HuH-7 (cell line): ENCODE measurements around the gene SIMC1.

Experiments
- DNase-seq: peaks from one replicate; pipeline ENCODE4 v3.0.0; 2011; ENCODE audit warnings: low spot score

The SIMC1 gene

DNA sequence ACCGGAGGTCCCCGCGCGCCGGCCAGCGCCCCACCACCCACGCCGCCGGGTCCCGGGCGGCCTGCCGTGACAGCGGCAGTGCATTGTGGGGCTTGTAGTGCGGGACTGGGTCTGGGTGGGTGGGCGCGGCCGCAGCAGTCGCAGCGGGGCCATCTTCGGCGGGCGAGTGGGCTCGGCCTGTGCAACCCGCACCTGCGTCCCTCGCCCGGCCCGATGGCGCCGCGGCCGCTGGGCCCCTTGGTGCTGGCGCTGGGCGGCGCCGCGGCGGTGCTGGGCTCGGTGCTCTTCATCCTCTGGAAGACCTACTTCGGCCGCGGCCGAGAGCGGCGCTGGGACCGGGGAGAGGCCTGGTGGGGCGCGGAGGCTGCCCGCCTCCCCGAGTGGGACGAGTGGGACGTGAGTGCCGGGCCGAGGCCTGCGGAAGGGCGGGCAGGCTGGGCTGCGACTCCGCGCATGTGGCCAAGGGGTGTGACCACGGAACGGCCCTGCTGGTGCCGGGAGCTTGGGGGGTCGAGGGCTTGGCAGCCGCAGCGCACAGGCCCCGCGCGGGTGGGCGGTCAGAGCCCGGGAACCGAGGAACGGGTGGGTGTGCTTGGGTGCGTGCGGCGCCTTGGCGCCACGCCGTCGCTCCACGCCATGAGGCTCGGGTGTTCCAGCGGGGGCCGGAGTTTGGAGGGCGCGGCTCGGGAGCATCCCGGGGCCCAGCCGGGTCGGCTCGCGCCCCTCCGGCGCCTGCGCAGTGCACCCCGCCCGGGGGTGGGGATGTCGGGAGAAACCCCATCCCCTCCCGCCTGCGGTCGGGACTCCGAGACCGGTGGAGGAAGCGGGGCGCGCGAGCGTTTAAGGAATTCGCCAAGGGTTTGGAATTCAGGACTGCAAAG lies 127.4 kb downstream of the SIMC1 start, which contains the start of gene ARL10:
Gene ARL10 (plus strand): TSS at position 137 of the 881 bp plus-strand sequence. CDS start 77 bp downstream, at position 214.
- no peak for DNase-seq

DNA sequence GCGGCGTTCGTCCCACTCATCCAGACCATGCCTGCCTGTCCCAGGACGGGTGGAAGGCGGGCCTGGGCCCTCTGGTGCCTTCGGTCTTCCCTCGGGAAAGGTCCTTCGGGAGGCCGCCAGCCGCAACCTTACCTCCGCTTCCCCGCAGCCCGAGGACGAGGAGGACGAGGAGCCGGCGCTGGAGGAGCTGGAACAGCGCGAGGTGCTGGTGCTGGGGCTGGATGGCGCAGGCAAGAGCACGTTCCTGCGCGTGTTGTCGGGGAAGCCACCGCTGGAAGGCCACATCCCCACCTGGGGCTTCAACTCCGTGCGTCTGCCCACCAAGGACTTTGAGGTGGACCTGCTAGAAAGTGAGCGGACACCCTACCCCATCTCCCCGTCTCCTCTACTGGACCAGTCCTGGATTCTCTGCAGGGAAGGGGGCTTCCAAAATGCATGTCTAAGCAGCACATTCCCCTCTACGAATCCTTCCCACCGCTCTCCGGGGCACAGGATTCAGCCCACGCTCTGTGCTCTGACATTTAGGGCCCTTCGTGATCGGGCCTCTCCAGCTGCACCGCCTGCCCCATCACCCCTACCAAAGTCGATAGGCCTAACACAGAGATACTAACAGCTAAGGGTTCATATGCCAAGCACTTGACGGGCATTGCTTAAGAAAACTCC lies 128.1 kb downstream of the SIMC1 start:
- no peak for DNase-seq

DNA sequence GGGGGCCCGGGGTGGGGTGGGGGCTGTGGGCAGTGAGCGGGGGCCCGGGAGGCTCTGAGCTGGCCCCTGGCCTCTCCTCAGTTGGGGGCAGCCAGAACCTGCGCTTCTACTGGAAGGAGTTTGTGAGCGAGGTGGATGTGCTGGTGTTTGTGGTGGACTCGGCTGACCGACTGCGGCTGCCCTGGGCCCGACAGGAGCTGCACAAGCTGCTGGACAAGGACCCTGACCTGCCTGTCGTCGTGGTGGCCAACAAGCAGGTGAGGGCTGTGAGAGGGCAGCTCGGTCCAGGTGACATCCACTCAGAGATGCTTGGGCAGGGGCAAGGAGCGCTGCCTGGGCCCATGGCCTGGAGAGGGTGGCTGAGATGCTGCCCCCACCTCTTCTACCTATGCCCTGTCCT lies 130.5 kb downstream of the SIMC1 start:
- DNase-seq = no peak

DNA sequence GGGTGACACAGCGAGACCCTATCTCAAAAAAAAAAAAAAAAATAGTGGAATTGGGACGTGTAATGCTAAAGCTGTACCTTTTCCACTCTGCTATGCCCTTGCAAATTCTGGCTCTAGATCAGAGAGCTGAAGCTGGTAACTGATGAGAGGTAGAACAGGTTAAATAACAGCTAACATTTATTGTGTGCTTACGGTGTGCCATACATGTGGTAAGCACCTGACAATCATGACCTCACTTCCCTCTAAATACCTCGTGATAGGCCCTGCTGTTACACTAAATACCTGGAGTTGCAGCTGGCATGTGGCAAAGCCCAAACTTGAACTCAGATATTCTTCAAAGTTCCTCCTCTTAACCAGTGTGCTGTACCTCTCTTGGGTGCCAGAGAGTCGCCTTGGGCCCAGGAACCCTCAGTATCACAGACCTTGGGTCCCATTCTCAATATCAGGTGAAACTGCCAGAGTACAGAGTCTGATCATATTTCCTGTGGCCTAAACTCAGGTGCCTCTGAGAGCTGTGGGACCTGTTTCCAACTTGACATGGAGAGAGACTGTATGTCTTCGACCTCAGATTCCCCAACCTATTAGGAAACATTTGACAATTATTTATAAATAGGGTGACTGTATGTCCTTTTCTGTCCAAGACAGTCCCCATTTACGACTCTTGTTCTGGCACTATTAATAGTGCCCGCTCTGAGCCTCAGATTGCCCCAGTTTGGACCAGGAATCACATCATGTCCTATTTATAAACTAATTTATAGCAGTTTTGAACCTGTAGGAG lies 131.9 kb downstream of the SIMC1 start:
- no peak for DNase-seq

DNA sequence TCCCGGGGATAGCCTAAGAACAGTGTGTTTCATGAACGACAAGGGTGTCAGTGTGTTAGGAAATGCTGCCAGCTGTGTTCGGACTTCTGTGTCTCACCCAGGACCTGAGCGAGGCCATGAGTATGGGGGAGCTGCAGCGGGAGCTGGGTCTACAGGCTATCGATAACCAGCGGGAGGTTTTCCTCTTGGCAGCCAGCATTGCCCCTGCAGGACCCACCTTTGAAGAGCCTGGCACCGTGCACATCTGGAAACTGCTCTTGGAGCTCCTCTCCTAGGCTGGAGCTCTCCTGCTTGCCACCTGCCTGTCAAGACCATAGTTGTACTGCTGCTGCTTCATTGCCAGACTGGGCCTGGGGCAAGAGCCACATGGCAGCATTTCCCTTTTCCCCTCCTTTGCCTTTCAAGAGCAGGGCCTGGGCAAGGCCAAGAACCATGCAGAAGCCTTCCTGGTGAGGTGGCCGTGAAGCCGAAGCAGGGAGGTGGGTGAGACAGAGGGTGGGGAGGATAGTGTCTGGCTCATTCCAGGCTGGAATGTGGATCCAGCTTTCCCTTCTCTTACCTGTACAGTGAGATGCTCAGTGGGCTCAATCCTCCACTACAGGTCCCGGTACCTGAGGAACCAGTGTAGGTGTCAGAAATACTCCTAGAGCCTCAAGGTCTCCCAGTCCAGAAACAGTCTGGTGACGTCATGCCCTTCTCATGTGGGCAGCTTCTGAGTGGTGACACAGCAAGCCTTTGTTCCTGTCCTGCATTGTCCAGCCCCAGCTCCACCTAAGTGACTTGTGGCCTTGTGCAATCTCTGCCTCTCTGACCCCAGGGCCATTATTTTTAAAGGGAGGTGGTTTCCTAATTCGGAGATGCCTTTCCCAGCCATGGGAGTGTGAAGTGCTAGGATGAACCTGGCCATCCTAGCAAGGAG lies 133.7 kb downstream of the SIMC1 start:
- DNase-seq = peak; percentile 74

DNA sequence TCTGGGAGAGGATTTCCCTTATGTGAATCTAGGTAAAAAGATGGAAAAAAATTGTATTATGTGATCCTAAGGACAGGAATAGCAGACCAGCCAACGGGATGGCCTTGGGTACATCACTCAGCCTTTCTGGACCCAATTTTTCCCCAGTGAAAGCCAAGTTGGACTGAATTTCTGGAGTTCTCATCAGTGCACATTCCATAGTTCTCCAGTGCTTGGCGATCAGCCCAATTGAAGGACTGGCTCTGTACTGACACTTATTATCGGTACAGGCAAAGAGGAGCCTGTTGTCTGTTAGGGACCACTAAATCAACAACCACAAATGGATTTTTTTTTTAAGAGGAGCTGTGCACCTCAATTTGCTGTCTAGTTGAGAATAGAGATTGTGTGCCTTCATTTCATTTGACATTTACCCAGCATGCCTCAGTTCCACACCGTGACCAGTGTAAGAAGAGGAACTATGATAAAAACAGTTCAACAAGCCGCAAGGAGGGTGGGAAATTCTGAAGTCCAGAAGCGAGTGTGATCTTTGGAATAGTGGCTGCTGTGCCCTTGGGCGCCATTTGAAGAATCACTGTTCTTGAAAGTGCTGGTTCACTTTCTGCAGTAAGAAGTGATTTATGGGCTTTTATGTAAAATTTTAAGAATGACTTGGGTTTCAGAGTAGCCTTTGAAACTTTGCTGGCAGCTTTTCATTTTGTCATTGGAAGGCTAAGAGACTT lies 135.0 kb downstream of the SIMC1 start:
- no peak for DNase-seq

DNA sequence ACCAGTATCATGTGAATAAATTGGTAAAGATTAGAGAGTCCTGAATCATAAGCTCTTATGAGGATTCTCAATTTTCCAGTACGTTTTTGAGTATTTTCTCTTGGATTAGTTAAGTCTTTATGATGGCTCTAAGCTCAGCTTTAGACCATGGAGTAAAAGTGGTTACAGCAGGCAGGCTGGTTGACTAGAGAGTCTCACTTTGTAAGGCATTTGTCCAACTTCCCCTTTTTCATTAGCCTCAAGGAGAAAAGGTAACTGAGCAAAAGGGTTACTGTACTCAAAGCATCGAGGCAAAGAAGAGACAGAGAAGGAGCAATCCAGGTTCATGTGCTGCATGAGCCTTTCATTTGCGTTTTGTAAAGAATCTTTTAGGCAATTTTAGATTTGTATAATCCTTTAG lies 141.7 kb downstream of the SIMC1 start:
- no peak for DNase-seq

DNA sequence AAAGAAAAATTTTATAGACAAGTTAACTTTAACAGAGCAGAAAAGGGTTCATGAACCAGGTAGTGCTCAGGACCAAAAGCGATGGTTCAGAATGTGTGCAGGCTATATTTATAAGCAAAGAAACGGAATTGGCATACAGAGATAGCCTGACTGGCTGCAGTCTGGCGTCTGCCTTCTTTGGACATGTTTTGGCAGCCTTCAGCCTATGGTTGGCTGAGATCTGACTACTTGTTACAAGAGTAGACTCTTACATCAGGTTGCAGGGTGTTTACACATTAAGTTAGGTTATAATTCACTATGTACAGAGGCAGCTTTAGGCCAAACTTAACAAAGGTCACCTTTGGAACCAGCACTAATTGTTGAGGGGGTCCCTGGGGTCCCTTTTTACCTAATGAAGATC lies 143.2 kb downstream of the SIMC1 start:
- DNase-seq = no peak

DNA sequence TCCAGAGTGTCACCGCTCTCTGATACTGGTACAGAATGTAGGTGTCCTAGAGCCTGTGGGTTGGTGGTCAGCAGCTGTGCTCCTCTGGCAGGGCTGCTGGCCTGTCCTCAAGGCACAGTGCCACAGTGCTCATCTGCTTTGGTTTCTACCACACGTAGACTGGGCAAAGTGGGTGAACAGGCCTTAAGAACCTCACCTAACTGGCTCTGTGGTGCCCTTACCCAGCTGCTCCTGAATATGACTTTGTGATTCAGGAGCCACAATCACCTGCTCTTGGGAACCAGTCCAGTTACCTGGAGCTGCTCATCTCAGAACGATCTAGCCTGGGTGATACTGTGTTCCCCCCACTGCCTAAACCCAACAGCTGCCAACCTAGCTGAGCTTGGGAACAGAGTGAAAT lies 143.8 kb downstream of the SIMC1 start:
- no peak for DNase-seq

DNA sequence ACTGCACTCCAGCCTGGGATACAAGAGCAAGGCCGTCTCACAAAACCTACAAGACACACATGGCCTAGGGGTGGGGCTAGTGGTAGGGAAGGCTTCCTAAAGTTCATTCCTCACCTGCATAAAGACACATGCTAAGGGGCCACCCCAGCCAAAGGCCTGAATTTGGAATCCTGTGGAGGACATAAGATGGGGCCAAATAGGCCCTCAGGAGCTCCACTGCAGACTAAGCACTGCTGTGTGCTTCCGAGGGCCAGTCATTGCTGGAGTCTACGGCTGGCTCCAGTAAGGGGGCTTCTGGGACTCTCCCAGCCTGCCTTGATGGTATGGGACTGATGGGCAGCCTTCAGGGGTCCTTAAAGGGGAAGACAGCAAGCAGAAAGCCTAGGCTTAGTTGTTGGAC lies 144.5 kb downstream of the SIMC1 start:
- DNase-seq = no peak

DNA sequence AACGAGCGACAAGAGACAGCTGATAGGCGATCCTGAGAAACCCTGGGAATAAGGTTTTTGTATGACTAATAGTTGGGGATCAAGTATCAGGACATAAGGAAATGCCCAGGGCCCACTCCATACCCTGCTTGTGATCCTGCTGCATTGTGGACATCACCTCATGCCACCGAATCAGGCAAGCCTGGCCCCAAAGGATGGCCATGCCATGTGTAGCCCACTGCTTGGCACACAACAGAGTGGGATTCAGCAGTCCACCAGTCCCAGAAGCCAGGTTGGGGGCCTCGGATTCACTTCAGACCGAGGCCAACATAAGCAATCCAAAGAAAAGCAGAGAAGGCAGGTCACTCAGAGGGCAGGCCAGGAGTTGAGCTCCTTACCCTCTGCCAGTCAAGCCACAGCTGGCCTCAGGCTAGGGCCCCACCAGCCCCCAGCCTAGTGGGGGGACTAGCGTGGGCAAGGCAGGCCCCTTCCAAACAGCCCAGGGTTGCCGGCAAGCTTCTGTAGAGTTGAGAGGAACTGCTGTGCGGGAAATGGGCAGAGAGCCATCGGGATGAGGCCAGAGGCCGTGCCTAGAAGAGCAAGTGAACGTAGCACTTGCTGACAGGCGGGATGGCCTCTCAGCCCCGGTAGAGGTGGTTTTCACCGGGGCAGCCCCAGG lies 145.2 kb downstream of the SIMC1 start:
- DNase-seq = no peak

DNA sequence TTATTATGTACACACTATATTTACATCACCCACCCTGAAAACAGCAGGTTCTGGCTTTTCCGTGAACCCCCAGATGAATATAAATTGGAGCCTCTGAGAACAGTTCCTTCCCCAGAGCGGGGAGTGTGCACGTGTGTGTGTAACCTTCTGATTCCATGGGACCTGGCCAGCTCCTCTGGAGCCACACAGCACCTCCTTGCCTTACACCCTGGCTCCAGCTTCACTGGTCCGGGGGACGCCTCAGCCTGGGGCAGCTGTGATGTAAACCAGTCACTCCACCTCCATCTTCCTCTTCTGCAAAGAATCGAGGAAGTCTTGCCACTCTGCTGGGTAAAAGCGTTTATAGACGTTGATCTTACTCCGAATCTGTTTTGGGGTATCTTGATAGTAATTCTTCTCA lies 145.7 kb downstream of the SIMC1 start:
- DNase-seq = no peak

DNA sequence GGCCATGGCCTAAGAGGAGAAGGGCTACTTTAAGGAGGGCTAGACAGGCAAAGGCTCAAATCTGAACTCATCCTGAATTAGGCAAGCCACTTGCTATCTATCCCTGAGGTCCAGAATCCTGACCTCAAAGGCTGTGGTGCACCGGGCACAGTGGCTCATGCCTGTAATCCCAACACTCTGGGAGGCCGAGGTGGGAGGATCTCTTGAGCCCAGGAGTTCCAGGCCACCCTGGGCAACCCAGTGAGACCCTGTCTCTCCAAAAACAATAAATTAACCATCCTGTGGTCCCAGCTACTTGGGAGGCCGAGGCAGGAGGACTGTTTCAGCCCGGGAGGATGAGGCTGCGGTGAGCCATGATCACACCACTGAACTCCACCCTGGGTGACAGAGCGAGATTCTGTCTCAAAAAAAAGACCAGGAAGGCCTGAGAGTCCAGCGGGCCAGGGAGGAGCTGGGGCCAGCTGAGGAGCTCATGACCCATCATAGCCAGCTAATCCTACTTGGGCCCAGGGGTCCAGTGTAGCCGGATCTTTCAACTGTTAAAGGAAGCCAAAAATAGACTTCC lies 146.2 kb downstream of the SIMC1 start:
- no peak for DNase-seq

DNA sequence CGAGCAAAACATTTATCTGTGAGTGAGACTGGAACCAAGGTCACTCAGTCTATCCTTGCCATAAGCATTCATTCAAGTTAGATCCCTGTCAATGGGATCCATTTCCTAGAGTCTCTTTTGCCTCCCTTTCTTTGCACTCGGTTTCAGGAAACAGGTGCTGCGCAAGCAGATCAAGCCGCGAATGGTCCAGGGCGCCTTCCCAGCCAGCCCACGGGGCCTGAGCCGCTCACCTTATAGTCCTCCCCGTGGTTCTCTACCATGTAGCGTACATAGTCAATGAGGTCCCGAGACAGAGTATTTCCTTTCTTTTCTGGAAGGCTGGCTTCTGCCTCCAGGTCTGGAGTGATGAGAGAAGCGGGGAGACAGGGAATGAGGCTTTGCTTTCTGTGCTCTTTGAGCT lies 146.8 kb downstream of the SIMC1 start:
- DNase-seq = no peak

DNA sequence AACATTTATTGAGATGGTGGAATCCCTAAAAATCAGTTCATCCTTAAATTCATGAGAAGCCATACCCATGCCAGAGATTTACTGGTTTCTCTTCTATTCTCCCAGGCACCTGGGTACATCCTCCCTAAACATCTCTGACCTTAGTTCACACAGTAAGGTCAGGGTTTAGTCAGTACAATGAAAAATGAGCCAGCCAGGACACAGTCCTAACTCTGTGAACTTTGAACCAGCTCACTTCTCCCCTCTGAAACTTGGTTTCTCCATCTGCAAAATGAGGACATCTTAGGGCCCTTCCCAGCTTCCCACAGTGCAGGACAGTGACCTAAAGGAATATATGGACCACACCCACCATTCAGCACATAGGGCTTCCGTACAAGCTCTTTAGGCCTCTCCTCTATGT lies 148.3 kb downstream of the SIMC1 start:
- DNase-seq = no peak

DNA sequence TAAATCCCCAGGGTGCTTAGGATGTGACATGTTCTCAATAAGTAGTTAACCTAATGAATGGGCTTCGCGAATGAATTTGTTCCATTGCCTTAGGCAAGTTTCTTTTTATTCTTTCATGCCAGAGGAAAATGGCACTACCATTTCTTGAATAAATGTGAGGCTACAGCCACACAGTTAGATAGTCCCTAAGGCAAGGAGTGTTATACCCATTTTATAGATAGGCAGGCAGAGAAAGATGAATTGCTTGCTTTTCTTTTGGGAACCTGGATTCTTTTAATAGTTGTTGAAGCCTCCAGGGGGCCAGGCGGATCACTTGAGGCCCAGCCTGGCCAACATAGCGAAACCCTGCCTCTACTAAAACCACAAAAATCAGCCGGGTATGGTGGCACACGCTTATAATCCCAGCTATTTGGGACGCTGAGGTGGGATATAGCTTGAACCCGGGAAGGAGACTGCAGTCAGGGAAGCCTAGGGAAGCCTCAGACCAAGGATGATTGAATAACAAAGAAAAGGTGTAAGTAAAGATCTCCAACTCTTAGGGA lies 149.2 kb downstream of the SIMC1 start:
- DNase-seq = no peak

DNA sequence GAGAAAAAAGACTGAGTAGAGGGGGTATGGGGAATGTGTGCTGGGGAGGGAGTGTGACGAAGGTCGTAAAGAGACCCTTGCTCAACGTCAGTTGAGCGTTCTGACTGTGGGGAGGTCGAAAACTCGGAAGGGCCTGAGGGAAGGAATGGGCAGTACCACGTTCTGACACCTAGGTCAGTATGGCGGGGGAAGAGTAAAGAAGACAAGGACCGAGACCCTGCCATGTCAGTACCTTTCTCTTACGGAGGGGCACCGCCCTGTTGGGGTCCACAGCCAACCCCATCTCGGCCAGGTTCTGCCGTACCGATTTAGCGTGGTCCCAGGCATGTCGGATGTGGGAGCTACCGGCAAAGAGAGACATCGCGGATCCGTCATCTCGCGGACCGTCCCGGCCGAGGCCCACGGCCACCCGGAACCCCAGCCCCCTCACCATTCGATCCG lies 149.8 kb downstream of the SIMC1 start:
- DNase-seq = peak; percentile 28

DNA sequence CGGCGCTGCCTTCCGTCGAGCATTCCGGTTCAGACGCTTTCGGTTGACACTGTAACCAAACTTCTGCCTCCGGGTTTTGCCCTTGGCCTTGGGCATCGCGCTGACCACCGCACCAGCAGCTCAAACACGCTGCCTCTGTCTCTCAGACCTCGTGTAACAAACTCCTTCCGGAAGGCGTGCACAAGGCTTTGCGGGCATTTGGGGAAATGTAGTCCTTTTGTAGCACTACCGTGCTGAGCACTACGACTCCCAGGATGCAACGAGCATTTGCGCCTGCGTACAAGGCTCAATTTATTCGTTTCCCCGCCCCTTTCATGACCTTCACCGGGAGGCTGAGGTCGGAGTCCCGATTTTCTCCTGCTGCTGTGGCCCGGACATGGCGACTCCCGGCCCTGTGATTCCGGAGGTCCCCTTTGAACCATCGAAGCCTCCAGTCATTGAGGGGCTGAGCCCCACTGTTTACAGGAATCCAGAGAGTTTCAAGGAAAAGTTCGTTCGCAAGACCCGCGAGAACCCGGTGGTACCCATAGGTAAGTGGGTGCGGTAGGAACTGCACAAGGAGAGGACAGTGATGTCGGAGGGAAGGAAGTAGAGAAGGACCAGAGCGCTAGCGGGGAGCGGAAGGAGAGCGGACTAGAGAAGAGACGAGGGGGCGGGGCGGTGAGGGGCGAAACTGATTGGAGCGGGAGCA lies 150.4 kb downstream of the SIMC1 start, which contains the start of the genes HIGD2A and NOP16:
Gene HIGD2A (plus strand): TSS at position 308 of the 691 bp plus-strand sequence. CDS start 69 bp downstream, at position 377.
Gene NOP16 (minus strand): TSS at position 155 of the 691 bp plus-strand sequence. CDS start 59 bp downstream, at position 96.
- peak; percentile 97 for DNase-seq
